Upper lobe of left lung (tissue), 6 donors: ENCODE measurements around the gene TOX2. TPM values are rescaled to one million over a fixed set of nuclear protein-coding genes. Genes with fewer than 3 reads are reported as not detected.
A peak's percentile ranks its signal among the peaks of the same experiment; 100 is the strongest.

Experiments used
- ATAC-seq, 2 donors: fragments of 200-7000 bp; cut with Tn5 transposase; one replicate each; pipeline ENCODE4 v1.9.1; 2022; ENCODE audit warnings: mild to moderate bottlenecking in 2 of 2, moderate library complexity in 2 of 2; ENCODE audit not compliant: low FRiP score in 2 of 2
- DNase-seq, 2 donors: peaks; one replicate each; pipeline ENCODE4 v3.0.0-alpha.2; 2019 to 2020
- H3K27ac ChIP-seq, 4 donors: fragments of 200-600 bp; sonication (generic); one replicate each; pipeline ENCODE4 v1.5.1; 2016 to 2019
- H3K27me3 ChIP-seq, 4 donors: fragments of 200-600 bp; sonication (generic); one replicate each; pipeline ENCODE4 v1.5.1; 2017 to 2019
- H3K36me3 ChIP-seq, 4 donors: fragments of 200-600 bp; sonication (generic); one replicate each; pipeline ENCODE4 v1.5.1; 2016 to 2019
- H3K4me1 ChIP-seq, 4 donors: fragments of 200-600 bp; sonication (generic); one replicate each; pipeline ENCODE4 v1.5.1; 2018 to 2019
- H3K4me3 ChIP-seq, 4 donors: fragments of 200-600 bp; sonication (generic); one replicate each; pipeline ENCODE4 v1.5.1; 2017 to 2019; ENCODE audit warnings: mild to moderate bottlenecking in 2 of 4, moderate library complexity in 1 of 4
- H3K9me3 ChIP-seq, 4 donors: fragments of 200-600 bp; sonication (generic); one replicate each; pipeline ENCODE4 v1.5.1; 2018 to 2019
- CTCF ChIP-seq, 6 experiments: fragments of 450-650 bp in 4 of 6; fragments of 200-600 bp in 2 of 6; sonication (generic) in 2 of 6; IDR thresholded peaks; one replicate each; pipeline ENCODE4 v1.5.1; 2016 to 2019; ENCODE audit warnings: antibody characterized with exemption in 6 of 6
- EP300 ChIP-seq, 4 donors: sonication (generic); formaldehyde crosslinking; IDR thresholded peaks; one replicate each; pipeline ENCODE4 v1.5.1; 2017; ENCODE audit warnings: antibody characterized with exemption in 4 of 4, control low read depth in 2 of 4
- POLR2A ChIP-seq, 4 donors: fragments of 450-650 bp; IDR thresholded peaks; one replicate each; pipeline ENCODE4 v1.5.1; 2016 to 2017; ENCODE audit warnings: antibody characterized with exemption in 4 of 4, mild to moderate bottlenecking in 2 of 4
- POLR2AphosphoS5 ChIP-seq, 2 donors: sonication (generic); formaldehyde crosslinking; IDR thresholded peaks; one replicate each; pipeline ENCODE4 v1.5.1; 2017; ENCODE audit warnings: antibody characterized with exemption in 2 of 2
- WGBS, 2 donors: methylation state at CpG; one replicate each; pipeline ENCODE4 v1.1.5; 2017 to 2018; 5-methylcytosine and 5-hydroxymethylcytosine counted together
- total RNA-seq, 6 donors: library from RNA; depleted of rRNA in 4 of 6; stranded (reverse); fragments of >200 nt in 4 of 6; gene quantifications; one replicate each; pipeline versions ENCODE4 v1.1.0 to v1.2.1, GENCODE V29; 2016 to 2021
- donor health status: DM: no; HTN: no; CAD: no; lungs with moderate emphysema.
- donor health status: DM: no; HTN: yes; CAD: no; lungs with severe emphysema.

The TOX2 gene
- total RNA-seq, 6 donors from 2014 or later, result 7.2 to 29.3 (median 23.7) TPM

- TF ChIP-seq POLR2AphosphoS5 (IDR thresholded peaks at IDR 0.05) (no peak), POLR2A (IDR thresholded peaks at IDR 0.05) (no peak), CTCF (IDR thresholded peaks at IDR 0.05) (no peak), EP300 (IDR thresholded peaks at IDR 0.05) (no peak)
- 94 to 98% methylated on average over 8 to 15 of the region's 15 CpGs for WGBS, 2 donors
- H3K4me3 ChIP-seq, result no peak overlapping the region
- no peaks in the 10 kb centered on the region for H3K9me3 ChIP-seq
- H3K4me1 ChIP-seq, result peaks cover 0 to 7% (median 5%) of the 10 kb centered on the region in 4 donors
- no peak overlapping the region for H3K27ac ChIP-seq
- no peak for ATAC-seq
- no peaks in the 10 kb centered on the region for H3K27me3 ChIP-seq
- H3K36me3 ChIP-seq, result peaks cover 0 to 27% (median 5%) of the 10 kb centered on the region in 4 donors
- no peak for DNase-seq
Measured at GRCh38 chr20:44067650-44068081, 153.0 kb downstream of the TOX2 start.

GRCh38 chr20:44068316-44069201 lies 153.9 kb downstream of the TOX2 start:
- peak overlapping the region; percentile 56 to 80 (median 70) for H3K27ac ChIP-seq
- H3K9me3 ChIP-seq, result no peaks in the 10 kb centered on the region
- DNase-seq (peak in 1 of 2 donors; percentile 86), ATAC-seq (no peak)
- H3K4me3 ChIP-seq, result peak overlapping the region in 1 of 4 donors; percentile 9
- TF ChIP-seq CTCF (IDR thresholded peaks at IDR 0.05), result no peak
- no peak for TF ChIP-seq EP300 (IDR thresholded peaks at IDR 0.05)
- no peak for TF ChIP-seq POLR2A (IDR thresholded peaks at IDR 0.05)
- TF ChIP-seq POLR2AphosphoS5 (IDR thresholded peaks at IDR 0.05), result no peak
- H3K27me3 ChIP-seq, result no peaks in the 10 kb centered on the region
- peaks cover 0 to 15% (median 7%) of the 10 kb centered on the region in 4 donors for H3K4me1 ChIP-seq
- WGBS, 2 donors, result 76 to 85% methylated on average over 27 to 30 of the region's 30 CpGs
- H3K36me3 ChIP-seq, result peaks cover 0 to 27% (median 5%) of the 10 kb centered on the region in 4 donors

- ATAC-seq (no peak), DNase-seq (peak in 1 of 2 donors; percentile 71)
- peaks cover 1 to 15% (median 7%) of the 10 kb centered on the region in 4 donors for H3K4me1 ChIP-seq
- H3K36me3 ChIP-seq, result peaks cover 0 to 27% (median 5%) of the 10 kb centered on the region in 4 donors
- peak overlapping the region in 1 of 4 donors; percentile 9 for H3K4me3 ChIP-seq
- no peaks in the 10 kb centered on the region for H3K27me3 ChIP-seq
- H3K9me3 ChIP-seq, result no peaks in the 10 kb centered on the region
- WGBS, 2 donors, result 48 to 77% methylated on average over 26 of the region's 26 CpGs
- TF ChIP-seq CTCF (IDR thresholded peaks at IDR 0.05) (no peak), EP300 (IDR thresholded peaks at IDR 0.05) (no peak), POLR2A (IDR thresholded peaks at IDR 0.05) (no peak), POLR2AphosphoS5 (IDR thresholded peaks at IDR 0.05) (no peak)
- H3K27ac ChIP-seq, result peak overlapping the region; percentile 56 to 80 (median 70)
Measured at GRCh38 chr20:44069203-44070011, 154.8 kb downstream of the TOX2 start.

GRCh38 chr20:44070139-44070900 lies 155.7 kb downstream of the TOX2 start:
- Histone ChIP-seq H3K9me3 (no peaks in the 10 kb centered on the region), H3K27me3 (no peaks in the 10 kb centered on the region), H3K4me3 (no peak overlapping the region), H3K36me3 (peaks cover 0 to 27% (median 5%) of the 10 kb centered on the region in 4 donors), H3K4me1 (peaks cover 3 to 21% (median 7%) of the 10 kb centered on the region in 4 donors), H3K27ac (peak overlapping the region in 3 of 4 donors; percentile 69 to 80 (median 70))
- DNase-seq, result no peak
- 70 to 74% methylated on average over 12 to 16 of the region's 17 CpGs for WGBS, 2 donors
- no peak for ATAC-seq
- TF ChIP-seq POLR2A (IDR thresholded peaks at IDR 0.05), result no peak
- no peak for TF ChIP-seq CTCF (IDR thresholded peaks at IDR 0.05)
- TF ChIP-seq POLR2AphosphoS5 (IDR thresholded peaks at IDR 0.05), result no peak
- no peak for TF ChIP-seq EP300 (IDR thresholded peaks at IDR 0.05)
